GM18526 (cell line): Measurements from ENCODE around the gene TTC9.
A peak's percentile ranks its signal among the peaks of the same experiment; 100 is the strongest.

Experiments used
- POLR2A ChIP-seq: IDR thresholded peaks from 3 replicates; pipeline ENCODE4 v1.6.1; 2011; ENCODE audit not compliant: insufficient read length; ENCODE audit errors: extremely low read depth

TTC9 gene

GRCh38 chr14:70640938-70641547, 673 bp upstream of the TTC9 start:
- no peak for TF ChIP-seq POLR2A

GRCh38 chr14:70642303-70643235, 853 bp downstream of the TTC9 start:
- peak; percentile 42 for TF ChIP-seq POLR2A

GRCh38 chr14:70643967-70644366, 2.3 kb downstream of the TTC9 start:
- no peak for TF ChIP-seq POLR2A

GRCh38 chr14:70645892-70646291, 4.2 kb downstream of the TTC9 start:
- no peak for TF ChIP-seq POLR2A

- no peak for TF ChIP-seq POLR2A
Measured at GRCh38 chr14:70646705-70647104, 5.0 kb downstream of the TTC9 start.

GRCh38 chr14:70648346-70648745, 6.6 kb downstream of the TTC9 start:
- TF ChIP-seq POLR2A: no peak

- TF ChIP-seq POLR2A: no peak
Measured at GRCh38 chr14:70649803-70650202, 8.1 kb downstream of the TTC9 start.

- TF ChIP-seq POLR2A: no peak
Measured at GRCh38 chr14:70651522-70651921, 9.8 kb downstream of the TTC9 start.

- TF ChIP-seq POLR2A: no peak
Measured at GRCh38 chr14:70652871-70653270, 11.2 kb downstream of the TTC9 start.

GRCh38 chr14:70653662-70654061, 11.9 kb downstream of the TTC9 start:
- TF ChIP-seq POLR2A: no peak

- no peak for TF ChIP-seq POLR2A
Measured at GRCh38 chr14:70654632-70655031, 12.9 kb downstream of the TTC9 start.

GRCh38 chr14:70655110-70655826, 13.6 kb downstream of the TTC9 start:
- TF ChIP-seq POLR2A: no peak

GRCh38 chr14:70658899-70659298, 17.2 kb downstream of the TTC9 start:
- TF ChIP-seq POLR2A: no peak

- TF ChIP-seq POLR2A: no peak
Measured at GRCh38 chr14:70660967-70661893, 19.5 kb downstream of the TTC9 start.

GRCh38 chr14:70662080-70662479, 20.4 kb downstream of the TTC9 start:
- no peak for TF ChIP-seq POLR2A

GRCh38 chr14:70662816-70663215, 21.1 kb downstream of the TTC9 start:
- TF ChIP-seq POLR2A: no peak
